Dermis microvascular lymphatic vessel endothelial cell (primary cell): ENCODE data around the gene PHLDB2. TPM values are rescaled to one million over a fixed set of nuclear protein-coding genes. Genes with fewer than 3 reads are reported as not detected.

Source experiments
- DNase-seq, 2 donors: peaks; one replicate each; pipeline versions ENCODE4 v3.0.0 to v3.0.0-alpha.2; 2010; ENCODE audit warnings: low read depth in 2 of 2
- total RNA-seq: library from RNA; depleted of rRNA; stranded (reverse); fragments of >200 nt; gene quantifications from 2 replicates; pipeline ENCODE4 v1.2.1, GENCODE V29; 2014

Gene PHLDB2
- total RNA-seq, 1 donor from 2014 or later = 35.2 TPM

GRCh38 chr3:111989061-111989678, 130.1 kb downstream of the PHLDB2 start:
- peak; percentile 54 to 74 for DNase-seq

GRCh38 chr3:111993038-111993437, 134.0 kb downstream of the PHLDB2 start:
- no peak for DNase-seq

DNA sequence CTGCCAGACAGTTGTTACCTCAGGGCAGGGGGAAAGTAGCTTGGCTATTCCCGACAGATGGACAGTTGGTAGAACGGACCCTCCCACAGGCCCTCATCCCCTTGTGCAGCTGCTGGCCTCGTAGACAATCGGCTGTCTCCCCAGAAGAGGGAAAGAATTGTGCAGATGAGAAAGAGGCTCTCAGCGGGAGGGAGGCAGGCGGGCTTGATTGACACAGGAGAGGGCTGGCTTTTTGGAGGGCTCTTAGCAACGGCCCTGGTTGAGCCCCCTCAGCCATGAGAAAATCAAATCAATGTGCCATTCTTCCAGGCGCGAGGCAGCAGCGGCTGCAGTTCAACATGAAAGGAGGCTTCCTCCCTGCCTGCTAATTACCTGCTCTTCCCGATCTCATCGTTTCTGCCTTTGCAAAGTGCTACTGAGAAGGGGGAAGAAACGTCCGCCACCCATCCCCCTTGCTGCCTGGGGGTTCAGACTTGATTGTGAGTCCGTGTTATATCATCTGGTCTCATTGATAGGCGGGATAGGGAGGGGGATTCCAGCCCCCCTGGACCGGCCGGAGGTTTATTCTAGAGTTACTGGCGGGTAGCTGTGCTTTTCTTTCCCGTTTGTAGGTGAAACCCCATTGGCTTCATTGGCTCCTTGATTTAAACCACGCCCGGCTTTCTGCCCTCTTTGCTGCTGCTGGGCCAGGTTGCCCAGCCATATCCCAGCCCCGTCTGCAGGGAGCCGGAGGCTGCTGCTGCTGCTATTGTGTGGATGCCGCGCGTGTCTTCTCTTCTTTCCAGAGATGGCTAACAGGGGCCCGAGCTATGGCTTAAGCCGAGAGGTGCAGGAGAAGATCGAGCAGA, 139.8 kb downstream of the PHLDB2 start, which contains the start of gene TAGLN3:
Gene TAGLN3 (plus strand): TSS at position 287 of the 848 bp plus-strand sequence. CDS start 501 bp downstream, at position 788.
- peak in 1 of 2 donors; percentile 27 for DNase-seq

- DNase-seq = no peak
Measured at GRCh38 chr3:111999484-112000324, 140.6 kb downstream of the PHLDB2 start.

- no peak for DNase-seq
Measured at GRCh38 chr3:112000367-112000771, 141.3 kb downstream of the PHLDB2 start.

GRCh38 chr3:112000966-112001365, 141.9 kb downstream of the PHLDB2 start:
- no peak for DNase-seq

- DNase-seq = no peak
Measured at GRCh38 chr3:112001526-112001925, 142.5 kb downstream of the PHLDB2 start.

DNA sequence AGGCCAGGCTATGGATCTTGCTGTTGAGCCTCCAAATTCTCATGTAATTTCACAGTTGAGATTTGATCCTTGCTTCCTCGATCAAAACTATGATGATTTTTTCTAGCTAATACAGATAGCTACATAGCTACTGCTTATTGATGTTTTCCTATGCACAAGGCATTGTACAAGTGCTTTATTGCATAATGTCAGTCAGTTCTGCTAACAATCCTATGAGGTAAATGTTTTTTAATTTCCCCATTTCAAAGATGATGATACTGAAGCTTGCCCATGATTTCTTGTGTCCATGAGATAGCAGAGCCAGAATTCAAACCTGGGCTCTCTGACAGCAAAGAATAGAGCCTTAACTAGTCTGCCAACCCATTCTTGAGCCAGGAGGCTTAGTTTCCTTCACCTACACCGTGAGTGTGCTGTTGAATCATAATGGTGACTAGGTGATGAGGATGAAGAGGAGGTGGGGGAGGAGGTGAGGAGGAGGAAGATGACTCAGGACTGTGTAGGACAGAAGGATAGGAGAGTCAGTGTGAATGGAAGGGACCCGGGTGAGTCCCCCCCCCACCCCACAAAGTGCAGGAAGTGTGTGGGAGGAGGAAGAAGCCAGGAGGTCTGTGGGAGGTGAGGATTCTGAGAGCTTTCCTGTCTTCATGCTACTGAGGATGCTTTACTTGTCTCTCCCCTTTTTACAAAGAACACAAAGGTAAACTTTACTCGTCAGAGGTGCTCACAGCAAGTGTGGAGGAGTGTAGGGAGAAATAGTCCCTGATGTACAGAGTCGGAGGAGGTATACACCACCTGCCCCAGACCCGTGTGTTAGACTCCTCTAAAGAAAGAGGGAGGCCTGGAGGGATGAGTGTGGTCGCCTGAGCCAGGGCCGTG, 143.3 kb downstream of the PHLDB2 start:
- no peak for DNase-seq

GRCh38 chr3:112003321-112004080, 144.4 kb downstream of the PHLDB2 start:
- no peak for DNase-seq

GRCh38 chr3:112004187-112004586, 145.1 kb downstream of the PHLDB2 start:
- DNase-seq = no peak

DNA sequence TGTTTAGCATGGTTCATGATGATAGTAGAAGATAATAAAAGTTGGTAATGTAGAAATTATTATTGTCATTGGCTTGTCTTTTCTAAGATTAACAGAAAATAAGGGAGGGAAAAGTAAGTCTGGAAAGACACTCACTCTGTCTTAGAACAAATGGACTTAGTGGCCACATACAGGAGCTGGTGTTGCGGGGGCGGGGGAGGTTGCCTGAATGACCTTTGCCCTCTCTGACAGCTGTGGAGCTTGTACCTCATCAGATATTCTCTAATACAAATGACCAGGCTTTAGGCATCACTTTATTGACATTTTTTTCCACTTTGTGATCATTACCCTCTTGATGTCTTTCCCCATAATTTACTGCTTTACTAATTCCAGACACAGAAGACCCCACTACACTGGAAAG, 145.6 kb downstream of the PHLDB2 start:
- no peak for DNase-seq

DNA sequence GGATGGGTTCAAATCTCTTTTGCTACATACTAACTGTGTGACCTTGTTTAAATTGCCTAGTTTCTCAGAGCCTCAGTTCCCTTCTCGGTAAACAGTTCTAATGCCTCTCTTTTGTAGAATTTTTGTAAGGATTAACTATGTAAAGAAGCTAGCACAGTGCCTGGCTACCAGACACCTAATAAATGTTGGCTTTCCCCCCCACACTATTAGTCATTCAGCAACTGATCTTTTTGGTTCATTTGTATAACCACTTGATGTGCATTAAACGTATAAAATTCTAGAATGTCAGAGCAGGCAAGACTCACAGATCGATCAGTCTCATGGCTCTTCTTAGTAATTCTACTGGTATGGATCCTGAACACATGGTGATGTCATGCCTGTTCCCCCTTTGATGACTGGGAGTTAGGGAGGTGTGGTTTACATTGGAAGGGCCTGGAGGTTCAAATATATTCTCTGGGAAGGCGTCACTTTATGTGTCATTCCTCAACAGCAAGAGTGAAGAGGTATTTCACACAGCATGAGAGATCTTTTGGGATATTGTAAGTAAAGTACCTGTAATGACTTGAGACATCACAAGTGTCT, 146.1 kb downstream of the PHLDB2 start:
- DNase-seq = no peak

DNA sequence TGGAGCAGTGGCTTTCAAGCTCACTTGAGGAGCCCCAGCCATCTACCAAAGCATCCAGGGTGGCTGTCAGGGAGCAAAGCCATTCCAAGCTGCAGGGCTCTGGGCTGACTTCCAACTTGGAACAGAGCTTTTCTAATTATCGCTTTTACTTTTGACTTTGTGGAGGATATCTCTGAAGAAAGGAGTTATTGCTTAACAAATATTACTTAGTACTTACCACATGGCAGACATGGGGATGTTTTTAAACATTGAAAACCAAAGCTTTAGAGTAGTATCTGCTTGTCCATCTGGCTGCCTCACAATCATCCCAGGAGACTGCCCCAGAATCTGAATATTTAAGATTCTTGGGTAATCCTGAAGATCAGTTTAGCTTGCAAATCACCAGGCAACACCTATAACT, 148.6 kb downstream of the PHLDB2 start:
- no peak for DNase-seq

- no peak for DNase-seq
Measured at GRCh38 chr3:112009670-112010069, 150.6 kb downstream of the PHLDB2 start.

DNA sequence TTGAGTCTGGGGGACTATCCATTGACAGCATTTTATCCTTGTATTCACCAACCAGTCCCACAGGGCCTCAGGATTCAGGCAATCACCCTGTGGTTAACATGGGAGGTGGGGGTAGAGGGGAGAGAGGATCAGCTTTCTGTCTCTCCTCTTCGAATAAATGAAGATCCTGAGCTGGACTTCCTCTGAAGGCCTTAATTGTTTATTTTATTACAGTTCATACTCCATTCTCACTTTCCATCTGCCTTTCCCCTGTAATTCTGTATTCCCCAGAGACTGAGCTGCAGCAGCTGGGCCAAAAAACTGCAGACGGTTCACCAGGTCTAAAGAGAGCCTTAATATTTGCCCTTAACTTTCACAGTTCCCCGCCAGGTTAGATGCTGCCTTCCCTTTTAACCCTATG, 151.6 kb downstream of the PHLDB2 start:
- no peak for DNase-seq

DNA sequence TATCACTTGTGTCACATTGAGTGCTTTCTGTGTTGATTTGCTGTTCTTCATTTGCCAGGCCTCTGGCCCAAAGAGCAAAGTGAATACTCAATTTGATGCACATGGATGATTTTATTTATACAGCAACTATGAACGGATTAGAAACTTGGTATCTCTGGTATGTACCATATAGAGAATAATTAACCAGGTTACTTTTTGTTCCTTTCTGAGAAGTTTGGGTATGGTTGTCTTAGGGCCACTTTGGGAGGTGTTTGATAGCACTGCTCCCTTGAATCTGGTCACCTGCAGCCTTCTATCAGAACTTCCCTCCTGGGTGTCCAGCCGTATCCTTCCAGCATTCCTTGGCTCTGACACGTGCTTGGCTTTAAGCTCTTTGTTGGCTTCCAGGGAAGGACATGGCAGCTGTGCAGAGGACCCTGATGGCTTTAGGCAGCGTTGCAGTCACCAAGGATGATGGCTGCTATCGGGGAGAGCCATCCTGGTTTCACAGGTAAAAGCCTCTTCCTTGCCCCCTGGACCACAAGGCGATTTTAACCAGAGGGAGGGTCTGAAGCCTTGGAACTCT, 152.4 kb downstream of the PHLDB2 start:
- DNase-seq = no peak

DNA sequence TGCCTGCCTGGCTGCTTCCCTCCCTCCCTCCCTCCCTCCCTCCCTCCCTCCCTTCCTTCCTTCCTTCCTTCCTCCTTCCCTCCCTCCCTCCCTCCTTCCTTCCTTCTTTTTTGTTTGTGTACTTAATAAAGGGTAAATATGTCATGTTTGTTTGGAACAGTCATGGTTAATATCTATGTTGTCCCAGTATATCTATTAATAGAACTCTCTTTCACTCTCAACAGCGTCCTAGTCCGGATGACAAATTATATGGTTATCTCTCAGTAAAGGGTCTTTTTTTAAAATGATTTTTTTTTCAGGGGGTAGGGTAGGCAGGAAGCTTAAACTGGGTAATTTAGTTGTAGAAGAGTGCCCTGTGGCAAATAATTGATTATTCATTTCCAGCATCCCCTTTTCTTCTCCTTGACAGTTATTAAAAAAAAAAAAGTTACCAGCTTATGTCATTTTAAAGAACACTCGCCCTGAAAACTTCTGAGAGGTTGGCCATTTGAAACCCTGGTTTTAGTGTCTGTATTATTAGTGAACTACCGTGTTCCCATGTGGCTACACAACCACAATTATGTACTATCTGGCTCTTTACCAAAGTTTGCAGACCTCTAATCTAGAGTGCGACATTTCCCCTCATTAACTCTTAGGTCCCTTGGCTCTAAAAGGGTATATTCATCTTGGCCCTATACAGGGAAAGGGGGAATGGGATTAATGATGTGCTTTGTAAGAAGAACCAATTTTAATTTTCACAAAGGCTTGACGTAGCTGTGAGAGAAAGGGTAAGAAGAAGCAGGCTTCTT, 153.3 kb downstream of the PHLDB2 start:
- DNase-seq = no peak

DNA sequence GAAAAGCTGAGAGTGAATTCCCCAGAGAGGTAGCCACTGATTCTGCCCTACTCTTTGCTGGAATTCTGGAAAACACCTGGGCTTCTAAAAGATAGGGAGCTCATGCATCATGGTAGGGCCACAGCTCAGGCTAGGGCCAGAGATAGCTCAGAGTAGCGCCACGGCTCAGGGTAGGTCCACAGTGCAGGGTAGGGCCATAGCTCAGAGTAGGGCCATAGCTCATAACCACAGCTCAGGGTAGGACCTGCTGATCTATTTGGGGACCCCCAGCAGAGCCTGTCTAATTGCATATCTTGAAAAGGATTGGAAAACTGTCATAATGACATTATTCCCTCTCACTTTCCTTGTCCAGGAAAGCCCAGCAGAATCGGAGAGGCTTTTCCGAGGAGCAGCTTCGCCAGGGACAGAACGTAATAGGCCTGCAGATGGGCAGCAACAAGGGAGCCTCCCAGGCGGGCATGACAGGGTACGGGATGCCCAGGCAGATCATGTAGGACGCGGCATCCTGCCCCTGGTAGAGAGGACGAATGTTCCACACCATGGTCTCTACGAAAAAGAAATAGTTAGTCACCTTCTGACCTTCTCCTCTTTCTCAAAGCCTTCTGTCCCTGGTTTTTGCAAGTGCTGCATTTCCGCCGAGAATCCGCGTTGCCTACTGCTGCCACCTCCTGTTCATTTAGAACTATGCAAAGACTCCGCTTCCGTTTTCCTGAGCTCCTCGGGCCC, 154.2 kb downstream of the PHLDB2 start:
- peak; percentile 34 to 72 for DNase-seq
